ENCODE data around the gene VPS8. TPM values are rescaled to one million over a fixed set of nuclear protein-coding genes. Genes with fewer than 3 reads are reported as not detected.

The VPS8 gene
- total and polyA plus RNA-seq, 2 of the 8 experiments (the other 6 are each of a cell fraction or from before 2014, with no cell fraction given): 13.0 to 41.0 TPM

DNA sequence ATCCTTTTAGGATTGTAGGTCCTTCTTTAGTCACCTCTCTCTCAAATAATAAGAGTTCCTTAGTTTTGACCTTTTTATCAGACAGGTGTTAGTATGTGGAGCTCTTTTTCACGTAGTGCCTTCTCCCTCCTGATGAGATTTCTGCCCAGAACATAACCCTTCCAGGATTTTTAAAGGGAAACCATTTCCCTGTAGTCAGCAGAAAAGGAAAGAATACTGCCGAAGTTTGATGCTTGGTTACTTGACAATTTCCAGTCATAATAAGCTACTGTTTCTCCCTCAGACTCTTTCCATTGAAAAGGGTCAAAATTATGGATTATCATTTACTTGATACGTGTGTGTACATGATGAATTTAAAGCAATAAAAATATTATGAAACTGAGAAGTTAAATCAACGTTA is 73.1 kb downstream of the VPS8 start (continued):
- TF ChIP-seq, protein P1, sequence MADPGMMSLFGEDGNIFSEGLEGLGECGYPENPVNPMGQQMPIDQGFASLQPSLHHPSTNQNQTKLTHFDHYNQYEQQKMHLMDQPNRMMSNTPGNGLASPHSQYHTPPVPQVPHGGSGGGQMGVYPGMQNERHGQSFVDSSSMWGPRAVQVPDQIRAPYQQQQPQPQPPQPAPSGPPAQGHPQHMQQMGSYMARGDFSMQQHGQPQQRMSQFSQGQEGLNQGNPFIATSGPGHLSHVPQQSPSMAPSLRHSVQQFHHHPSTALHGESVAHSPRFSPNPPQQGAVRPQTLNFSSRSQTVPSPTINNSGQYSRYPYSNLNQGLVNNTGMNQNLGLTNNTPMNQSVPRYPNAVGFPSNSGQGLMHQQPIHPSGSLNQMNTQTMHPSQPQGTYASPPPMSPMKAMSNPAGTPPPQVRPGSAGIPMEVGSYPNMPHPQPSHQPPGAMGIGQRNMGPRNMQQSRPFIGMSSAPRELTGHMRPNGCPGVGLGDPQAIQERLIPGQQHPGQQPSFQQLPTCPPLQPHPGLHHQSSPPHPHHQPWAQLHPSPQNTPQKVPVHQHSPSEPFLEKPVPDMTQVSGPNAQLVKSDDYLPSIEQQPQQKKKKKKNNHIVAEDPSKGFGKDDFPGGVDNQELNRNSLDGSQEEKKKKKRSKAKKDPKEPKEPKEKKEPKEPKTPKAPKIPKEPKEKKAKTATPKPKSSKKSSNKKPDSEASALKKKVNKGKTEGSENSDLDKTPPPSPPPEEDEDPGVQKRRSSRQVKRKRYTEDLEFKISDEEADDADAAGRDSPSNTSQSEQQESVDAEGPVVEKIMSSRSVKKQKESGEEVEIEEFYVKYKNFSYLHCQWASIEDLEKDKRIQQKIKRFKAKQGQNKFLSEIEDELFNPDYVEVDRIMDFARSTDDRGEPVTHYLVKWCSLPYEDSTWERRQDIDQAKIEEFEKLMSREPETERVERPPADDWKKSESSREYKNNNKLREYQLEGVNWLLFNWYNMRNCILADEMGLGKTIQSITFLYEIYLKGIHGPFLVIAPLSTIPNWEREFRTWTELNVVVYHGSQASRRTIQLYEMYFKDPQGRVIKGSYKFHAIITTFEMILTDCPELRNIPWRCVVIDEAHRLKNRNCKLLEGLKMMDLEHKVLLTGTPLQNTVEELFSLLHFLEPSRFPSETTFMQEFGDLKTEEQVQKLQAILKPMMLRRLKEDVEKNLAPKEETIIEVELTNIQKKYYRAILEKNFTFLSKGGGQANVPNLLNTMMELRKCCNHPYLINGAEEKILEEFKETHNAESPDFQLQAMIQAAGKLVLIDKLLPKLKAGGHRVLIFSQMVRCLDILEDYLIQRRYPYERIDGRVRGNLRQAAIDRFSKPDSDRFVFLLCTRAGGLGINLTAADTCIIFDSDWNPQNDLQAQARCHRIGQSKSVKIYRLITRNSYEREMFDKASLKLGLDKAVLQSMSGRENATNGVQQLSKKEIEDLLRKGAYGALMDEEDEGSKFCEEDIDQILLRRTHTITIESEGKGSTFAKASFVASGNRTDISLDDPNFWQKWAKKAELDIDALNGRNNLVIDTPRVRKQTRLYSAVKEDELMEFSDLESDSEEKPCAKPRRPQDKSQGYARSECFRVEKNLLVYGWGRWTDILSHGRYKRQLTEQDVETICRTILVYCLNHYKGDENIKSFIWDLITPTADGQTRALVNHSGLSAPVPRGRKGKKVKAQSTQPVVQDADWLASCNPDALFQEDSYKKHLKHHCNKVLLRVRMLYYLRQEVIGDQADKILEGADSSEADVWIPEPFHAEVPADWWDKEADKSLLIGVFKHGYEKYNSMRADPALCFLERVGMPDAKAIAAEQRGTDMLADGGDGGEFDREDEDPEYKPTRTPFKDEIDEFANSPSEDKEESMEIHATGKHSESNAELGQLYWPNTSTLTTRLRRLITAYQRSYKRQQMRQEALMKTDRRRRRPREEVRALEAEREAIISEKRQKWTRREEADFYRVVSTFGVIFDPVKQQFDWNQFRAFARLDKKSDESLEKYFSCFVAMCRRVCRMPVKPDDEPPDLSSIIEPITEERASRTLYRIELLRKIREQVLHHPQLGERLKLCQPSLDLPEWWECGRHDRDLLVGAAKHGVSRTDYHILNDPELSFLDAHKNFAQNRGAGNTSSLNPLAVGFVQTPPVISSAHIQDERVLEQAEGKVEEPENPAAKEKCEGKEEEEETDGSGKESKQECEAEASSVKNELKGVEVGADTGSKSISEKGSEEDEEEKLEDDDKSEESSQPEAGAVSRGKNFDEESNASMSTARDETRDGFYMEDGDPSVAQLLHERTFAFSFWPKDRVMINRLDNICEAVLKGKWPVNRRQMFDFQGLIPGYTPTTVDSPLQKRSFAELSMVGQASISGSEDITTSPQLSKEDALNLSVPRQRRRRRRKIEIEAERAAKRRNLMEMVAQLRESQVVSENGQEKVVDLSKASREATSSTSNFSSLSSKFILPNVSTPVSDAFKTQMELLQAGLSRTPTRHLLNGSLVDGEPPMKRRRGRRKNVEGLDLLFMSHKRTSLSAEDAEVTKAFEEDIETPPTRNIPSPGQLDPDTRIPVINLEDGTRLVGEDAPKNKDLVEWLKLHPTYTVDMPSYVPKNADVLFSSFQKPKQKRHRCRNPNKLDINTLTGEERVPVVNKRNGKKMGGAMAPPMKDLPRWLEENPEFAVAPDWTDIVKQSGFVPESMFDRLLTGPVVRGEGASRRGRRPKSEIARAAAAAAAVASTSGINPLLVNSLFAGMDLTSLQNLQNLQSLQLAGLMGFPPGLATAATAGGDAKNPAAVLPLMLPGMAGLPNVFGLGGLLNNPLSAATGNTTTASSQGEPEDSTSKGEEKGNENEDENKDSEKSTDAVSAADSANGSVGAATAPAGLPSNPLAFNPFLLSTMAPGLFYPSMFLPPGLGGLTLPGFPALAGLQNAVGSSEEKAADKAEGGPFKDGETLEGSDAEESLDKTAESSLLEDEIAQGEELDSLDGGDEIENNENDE (IDR thresholded peaks at IDR 0.05; ENCODE audit: insufficient replicate concordance, low read length): no peak
